ENCODE results near the gene ENO2.
"Not testable (repeated sequence)": the region's sequence is repeated elsewhere in the genome, so short reads cannot be mapped to it uniquely, and the experiment has no call there.

Gene ENO2

GRCh38 chr12:6914246-6914946 is at the start of gene ENO2:
ENO2 (plus strand) TSS chr12:6914580; CDS start chr12:6915833, 1,253 bp downstream.
- no peaks in the 10 kb centered on the region for H4K20me1 ChIP-seq (ENCODE audit: insufficient read depth, low read length)
- H3K27me3 ChIP-seq (ENCODE audit: insufficient read depth, low read length) = peaks cover 10% of the 10 kb centered on the region; the same call in 1 of the 2 replicates
- H3K27ac ChIP-seq (ENCODE audit: low read depth, low read length, poor library complexity, severe bottlenecking) = no peak within 1 kb of the TSS
- TF ChIP-seq EZH2 (IDR thresholded peaks at IDR 0.05; ENCODE audit: borderline replicate concordance, low read length) (no peak), CTCF (IDR thresholded peaks at IDR 0.05; ENCODE audit: low read length) (no peak)
- H3K79me2 ChIP-seq (ENCODE audit: insufficient read depth, low read length) = no peaks in the 10 kb centered on the region
- H3K9ac ChIP-seq (ENCODE audit: low read length) = peak within 1 kb of the TSS; percentile 3; the same call in 1 of the 2 replicates
- peak within 1 kb of the TSS; percentile 51 for H3K4me2 ChIP-seq (ENCODE audit: low read length)
- peaks cover 14% of the 10 kb centered on the region for H3K4me1 ChIP-seq (ENCODE audit: insufficient read depth, low read length, severe bottlenecking)
- H3K9me3 ChIP-seq (ENCODE audit: low read length) = no peaks in the 10 kb centered on the region
- peak within 1 kb of the TSS; percentile 45 for H3K4me3 ChIP-seq (ENCODE audit: low read depth, low read length, poor library complexity, severe bottlenecking)
- H3K36me3 ChIP-seq (ENCODE audit: insufficient read depth, low read length) = no peaks in the 10 kb centered on the region
- no peaks in the 10 kb centered on the region for H3F3A ChIP-seq (ENCODE audit: insufficient read depth, low read length)
- H2AFZ ChIP-seq (ENCODE audit: low read length) = no peak within 1 kb of the TSS
- H3K9me2 ChIP-seq (ENCODE audit: low read depth, low read length) = no peaks in the 10 kb centered on the region

- not testable (repeated sequence) for H3K9me2 ChIP-seq (ENCODE audit: low read depth, low read length); H3K4me3 ChIP-seq (ENCODE audit: low read depth, low read length, poor library complexity, severe bottlenecking); H3K79me2 ChIP-seq (ENCODE audit: insufficient read depth, low read length); H2AFZ ChIP-seq (ENCODE audit: low read length); H3K27me3 ChIP-seq (ENCODE audit: insufficient read depth, low read length); H3K9ac ChIP-seq (ENCODE audit: low read length); H3K4me2 ChIP-seq (ENCODE audit: low read length); H3K27ac ChIP-seq (ENCODE audit: low read depth, low read length, poor library complexity, severe bottlenecking); H3K9me3 ChIP-seq (ENCODE audit: low read length); H3F3A ChIP-seq (ENCODE audit: insufficient read depth, low read length); H4K20me1 ChIP-seq (ENCODE audit: insufficient read depth, low read length)
- peaks cover 29% of the 10 kb centered on the region for H3K4me1 ChIP-seq (ENCODE audit: insufficient read depth, low read length, severe bottlenecking)
- H3K36me3 ChIP-seq (ENCODE audit: insufficient read depth, low read length) = peaks cover 82% of the 10 kb centered on the region
These were observed 49.1 kb upstream of the ENO2 start for GRCh38 chr12:6865307-6865706.

GRCh38 chr12:6866163-6866919 is 48.0 kb upstream of the ENO2 start:
- H3K27me3 ChIP-seq (ENCODE audit: insufficient read depth, low read length) = no peaks in the 10 kb centered on the region
- H3K27ac ChIP-seq (ENCODE audit: low read depth, low read length, poor library complexity, severe bottlenecking) = peak overlapping the region; percentile 70
- peaks cover 8% of the 10 kb centered on the region; the same call in 1 of the 2 replicates for H3F3A ChIP-seq (ENCODE audit: insufficient read depth, low read length)
- H3K79me2 ChIP-seq (ENCODE audit: insufficient read depth, low read length) = peaks cover 8% of the 10 kb centered on the region
- H3K9ac ChIP-seq (ENCODE audit: low read length) = peak overlapping the region; percentile 60; the same call in 1 of the 2 replicates
- H3K9me3 ChIP-seq (ENCODE audit: low read length) = no peaks in the 10 kb centered on the region
- H3K9me2 ChIP-seq (ENCODE audit: low read depth, low read length) = no peaks in the 10 kb centered on the region
- peaks cover 3% of the 10 kb centered on the region; the same call in 1 of the 2 replicates for H4K20me1 ChIP-seq (ENCODE audit: insufficient read depth, low read length)
- peak overlapping the region; percentile 91 for H3K4me3 ChIP-seq (ENCODE audit: low read depth, low read length, poor library complexity, severe bottlenecking)
- peak overlapping the region; percentile 99 for H3K4me2 ChIP-seq (ENCODE audit: low read length)
- no peak overlapping the region for H2AFZ ChIP-seq (ENCODE audit: low read length)
- peaks cover 39% of the 10 kb centered on the region for H3K4me1 ChIP-seq (ENCODE audit: insufficient read depth, low read length, severe bottlenecking)
- TF ChIP-seq EZH2 (IDR thresholded peaks at IDR 0.05; ENCODE audit: borderline replicate concordance, low read length) (no peak), CTCF (IDR thresholded peaks at IDR 0.05; ENCODE audit: low read length) (no peak)
- H3K36me3 ChIP-seq (ENCODE audit: insufficient read depth, low read length) = peaks cover 82% of the 10 kb centered on the region
